ENCODE measurements around the gene TRIM38. TPM values are rescaled to one million over a fixed set of nuclear protein-coding genes. Genes with fewer than 3 reads are reported as not detected.

TRIM38 gene
- total RNA-seq, 1 donor from 2014 or later: 7.6 TPM

DNA sequence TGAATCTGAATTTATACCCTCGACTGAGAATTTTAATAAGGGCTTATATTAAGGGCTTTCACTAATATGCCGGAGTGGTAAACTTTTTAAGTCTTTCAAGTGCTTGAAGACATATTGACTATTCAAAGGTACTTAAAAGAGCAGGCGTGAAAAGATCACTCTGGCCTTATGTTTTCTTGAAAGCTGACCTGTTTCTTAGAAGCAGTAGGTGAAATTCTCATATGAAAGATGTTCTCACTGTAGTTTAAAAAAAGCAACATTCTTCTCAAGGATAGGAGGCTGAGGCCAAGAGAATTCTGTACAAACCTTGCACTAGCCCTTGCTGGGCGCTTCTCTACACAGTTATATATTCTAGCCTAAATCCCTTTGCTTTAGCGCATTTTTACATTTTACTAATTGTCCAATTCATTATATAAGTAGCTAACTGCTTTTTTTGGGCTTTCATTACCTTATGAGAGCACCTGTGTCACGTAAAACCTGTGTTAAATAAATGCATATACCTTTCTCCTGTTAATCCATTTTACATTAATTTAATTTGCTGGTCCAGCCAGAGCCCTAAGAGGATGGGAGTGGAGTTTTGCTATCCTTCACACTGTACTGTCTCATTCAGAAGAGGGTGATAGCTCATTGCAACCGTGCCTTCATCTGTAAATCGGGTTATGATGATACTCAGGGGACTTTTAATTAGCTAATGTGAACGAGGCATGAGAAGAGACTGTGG lies 65.0 kb downstream of the TRIM38 start:
- Histone ChIP-seq H3K4me3 (peak overlapping the region; percentile 64 to 75), H3K27ac (peak overlapping the region; percentile 90 to 97), H3K27me3 (no peaks in the 10 kb centered on the region), H3K36me3 (no peaks in the 10 kb centered on the region), H3K9me3 (no peaks in the 10 kb centered on the region), H3K4me1 (peaks cover under 1 to 28% of the 10 kb centered on the region in 2 donors)
- TF ChIP-seq, protein P1, sequence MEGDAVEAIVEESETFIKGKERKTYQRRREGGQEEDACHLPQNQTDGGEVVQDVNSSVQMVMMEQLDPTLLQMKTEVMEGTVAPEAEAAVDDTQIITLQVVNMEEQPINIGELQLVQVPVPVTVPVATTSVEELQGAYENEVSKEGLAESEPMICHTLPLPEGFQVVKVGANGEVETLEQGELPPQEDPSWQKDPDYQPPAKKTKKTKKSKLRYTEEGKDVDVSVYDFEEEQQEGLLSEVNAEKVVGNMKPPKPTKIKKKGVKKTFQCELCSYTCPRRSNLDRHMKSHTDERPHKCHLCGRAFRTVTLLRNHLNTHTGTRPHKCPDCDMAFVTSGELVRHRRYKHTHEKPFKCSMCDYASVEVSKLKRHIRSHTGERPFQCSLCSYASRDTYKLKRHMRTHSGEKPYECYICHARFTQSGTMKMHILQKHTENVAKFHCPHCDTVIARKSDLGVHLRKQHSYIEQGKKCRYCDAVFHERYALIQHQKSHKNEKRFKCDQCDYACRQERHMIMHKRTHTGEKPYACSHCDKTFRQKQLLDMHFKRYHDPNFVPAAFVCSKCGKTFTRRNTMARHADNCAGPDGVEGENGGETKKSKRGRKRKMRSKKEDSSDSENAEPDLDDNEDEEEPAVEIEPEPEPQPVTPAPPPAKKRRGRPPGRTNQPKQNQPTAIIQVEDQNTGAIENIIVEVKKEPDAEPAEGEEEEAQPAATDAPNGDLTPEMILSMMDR (IDR thresholded peaks at IDR 0.05): no peak
- intact Hi-C loops (cut with DNase I): loop anchor here (2.0 to 10.0 kb wide), 4 partner anchors 17 to 1807 kb away; a partner anchor contains a TSS
- no peak for DNase-seq (ENCODE audit: low spot score in 2 of 2)

DNA sequence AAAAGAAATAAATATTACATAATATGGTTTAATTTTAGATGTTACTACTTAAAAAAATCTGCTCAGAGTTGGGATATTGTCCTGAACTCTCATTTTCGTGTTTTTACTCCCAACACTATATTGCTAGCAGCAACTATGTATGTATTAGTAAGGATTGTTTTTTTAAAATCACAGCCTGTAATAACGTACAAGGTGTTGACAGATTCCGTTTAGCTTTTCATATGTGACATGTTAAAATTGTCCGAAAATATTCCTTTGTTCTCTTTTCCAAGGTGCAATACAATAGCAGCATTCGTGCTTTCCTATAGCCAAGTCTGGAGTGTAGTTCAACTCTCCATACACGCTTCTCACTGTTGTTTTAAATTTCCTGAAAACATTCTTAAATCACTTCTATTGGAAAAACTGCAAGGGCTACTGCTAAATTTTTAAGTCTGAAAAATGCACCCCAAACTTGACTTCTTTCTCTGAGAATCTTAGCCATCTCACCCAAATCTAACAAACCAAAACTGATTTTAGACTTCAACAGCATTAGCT lies 65.7 kb downstream of the TRIM38 start:
- Histone ChIP-seq H3K9me3 (no peaks in the 10 kb centered on the region), H3K36me3 (no peaks in the 10 kb centered on the region), H3K27ac (peak overlapping the region in 1 of 2 donors; percentile 97), H3K4me3 (peak overlapping the region in 1 of 2 donors; percentile 75), H3K27me3 (no peaks in the 10 kb centered on the region), H3K4me1 (peaks cover 5 to 28% of the 10 kb centered on the region in 2 donors)
- intact Hi-C loops (cut with DNase I): loop anchor here (10.0 kb wide), 3 partner anchors 527 to 1807 kb away; a partner anchor contains a TSS
- TF ChIP-seq, protein P1 (IDR thresholded peaks at IDR 0.05): no peak
- no peak for DNase-seq (ENCODE audit: low spot score in 2 of 2)

DNA sequence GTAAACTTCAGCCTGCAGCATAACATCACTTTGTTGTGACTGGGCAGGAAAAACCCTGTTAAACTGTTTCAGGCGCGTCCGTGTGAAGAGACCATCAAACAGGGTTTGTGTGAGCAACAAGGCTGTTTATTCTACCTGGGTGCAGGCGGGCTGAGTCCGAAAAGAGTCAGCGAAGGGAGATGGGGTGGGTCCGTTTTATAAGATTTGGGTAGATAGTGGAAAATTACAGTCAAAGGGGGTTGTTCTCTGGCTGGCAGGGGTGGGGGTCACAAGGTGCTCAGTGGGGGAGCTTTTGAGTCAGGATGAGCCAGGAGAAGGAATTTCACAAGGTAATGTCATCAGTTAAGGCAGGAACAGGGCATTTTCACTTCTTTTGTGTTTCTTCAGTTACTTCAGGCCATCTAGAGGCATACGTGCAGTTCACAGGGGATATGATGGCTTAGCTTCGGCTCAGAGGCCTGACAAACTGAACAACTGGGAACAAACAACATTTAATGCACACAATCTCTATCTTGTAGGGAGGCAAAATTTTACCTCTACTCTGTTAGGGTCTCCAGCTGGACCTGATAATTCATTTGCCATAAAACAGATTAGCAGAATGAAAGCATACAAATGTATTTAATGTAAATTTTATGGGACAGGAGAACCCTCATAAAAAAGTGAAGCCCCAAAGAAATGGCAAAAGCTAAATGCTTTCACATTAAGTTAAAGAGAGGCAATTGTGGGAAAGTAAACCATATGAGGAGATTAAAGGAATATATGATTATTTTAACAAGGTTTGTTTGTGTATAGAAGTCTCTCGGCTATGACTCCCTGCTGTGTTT lies 66.4 kb downstream of the TRIM38 start:
- intact Hi-C loops (cut with DNase I): loop anchor here (10.0 kb wide), 3 partner anchors 526 to 1806 kb away; a partner anchor contains a TSS
- no peak overlapping the region for H3K4me3 ChIP-seq

DNA sequence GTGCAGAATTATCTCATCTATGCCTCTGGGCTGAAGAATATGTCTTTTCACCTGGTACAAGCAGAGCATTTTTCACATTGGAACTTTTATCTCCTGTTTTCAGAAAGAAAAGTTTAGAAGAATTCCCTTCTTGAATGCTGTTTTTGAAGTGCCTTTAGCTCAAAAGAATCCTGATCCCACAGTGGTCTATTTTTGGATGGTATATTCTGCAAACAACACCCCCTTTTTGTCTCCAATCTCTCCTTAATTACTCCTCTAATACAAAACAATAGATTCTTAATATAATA lies 66.9 kb downstream of the TRIM38 start:
- H3K9me3 ChIP-seq: no peaks in the 10 kb centered on the region
- no peak overlapping the region for H3K27ac ChIP-seq
- peaks cover 5 to 32% of the 10 kb centered on the region in 2 donors for H3K4me1 ChIP-seq
- H3K36me3 ChIP-seq: no peaks in the 10 kb centered on the region
- intact Hi-C loops (cut with DNase I): loop anchor here (10.0 kb wide), 3 partner anchors 525 to 1805 kb away; a partner anchor contains a TSS
- no peaks in the 10 kb centered on the region for H3K27me3 ChIP-seq
- DNase-seq (ENCODE audit: low spot score in 2 of 2): no peak
- TF ChIP-seq, protein P1 (IDR thresholded peaks at IDR 0.05): no peak
- H3K4me3 ChIP-seq: no peak overlapping the region

More for the DNA sequence above, 66.4 kb downstream of the TRIM38 start:
- no peak for DNase-seq (ENCODE audit: low spot score in 2 of 2)
- TF ChIP-seq, protein P1 (IDR thresholded peaks at IDR 0.05): no peak
- Histone ChIP-seq H3K9me3 (no peaks in the 10 kb centered on the region), H3K27me3 (no peaks in the 10 kb centered on the region), H3K27ac (no peak overlapping the region), H3K4me1 (peaks cover 5 to 29% of the 10 kb centered on the region in 2 donors), H3K36me3 (no peaks in the 10 kb centered on the region)

DNA sequence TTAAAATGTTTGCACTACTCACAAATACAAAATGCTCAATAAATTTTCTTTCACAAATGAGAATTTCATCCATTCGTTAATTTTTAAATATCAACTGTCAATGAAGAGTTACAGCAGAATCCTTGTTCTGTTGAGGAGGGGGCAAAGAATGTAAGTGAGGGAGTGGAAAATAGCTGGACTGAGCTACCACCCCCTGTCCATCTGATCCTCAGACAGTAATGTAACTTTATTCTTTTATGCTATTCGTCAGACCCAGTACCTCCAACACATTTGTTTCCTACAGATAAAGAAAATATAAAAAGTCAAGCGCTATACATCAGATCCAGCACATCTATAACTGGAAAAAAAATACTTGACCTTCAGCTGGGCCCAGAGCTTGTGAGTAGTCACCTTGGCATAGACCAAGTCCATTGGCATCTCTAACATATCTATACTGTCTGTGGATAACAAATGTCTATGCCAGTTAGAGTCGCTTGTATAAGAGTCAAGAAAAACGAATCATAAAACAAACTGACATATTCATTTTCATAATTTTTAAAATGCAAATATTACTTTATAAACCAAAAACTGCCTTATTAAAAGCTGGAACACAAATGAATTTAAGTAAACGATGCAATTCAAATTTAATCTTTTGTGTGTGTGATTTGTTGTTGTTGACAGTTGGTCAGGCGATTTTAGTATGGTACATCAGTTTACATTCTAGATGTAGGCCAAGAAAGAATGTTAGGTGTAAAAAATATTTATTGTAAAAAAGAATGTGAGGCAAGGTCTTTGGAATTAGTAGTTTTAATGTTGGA lies 67.5 kb downstream of the TRIM38 start:
- H3K36me3 ChIP-seq: no peaks in the 10 kb centered on the region
- H3K27me3 ChIP-seq: no peaks in the 10 kb centered on the region
- H3K4me3 ChIP-seq: no peak overlapping the region
- TF ChIP-seq, protein P1 (IDR thresholded peaks at IDR 0.05): no peak
- peaks cover 5 to 28% of the 10 kb centered on the region in 2 donors for H3K4me1 ChIP-seq
- no peak overlapping the region for H3K27ac ChIP-seq
- DNase-seq (ENCODE audit: low spot score in 2 of 2): no peak
- intact Hi-C loops (cut with DNase I): loop anchor here (5.0 to 10.0 kb wide), 4 partner anchors 167 to 1805 kb away; a partner anchor contains a TSS
- H3K9me3 ChIP-seq: no peaks in the 10 kb centered on the region
